HepG2 (cell line): ENCODE data around the gene CABLES2. TPM values are rescaled to one million over a fixed set of nuclear protein-coding genes. Genes with fewer than 3 reads are reported as not detected.

Experiments
- ATF6 ChIP-seq: sonication (generic); formaldehyde crosslinking; conservative IDR thresholded peaks from 2 replicates; pipeline ENCODE4 v1.4.0; 2020; ENCODE audit warnings: missing genetic modification reagents
- CREB3 ChIP-seq: sonication (generic); formaldehyde crosslinking; IDR thresholded peaks from 2 replicates; pipeline ENCODE4 v1.5.0; 2020; ENCODE audit warnings: missing genetic modification reagents
- MXD4 ChIP-seq: IDR thresholded peaks from 2 replicates; pipeline ENCODE4 v1.6.1; 2016; ENCODE audit warnings: mild to moderate bottlenecking, missing biosample characterization, missing genetic modification reagents
- MXI1 ChIP-seq: IDR thresholded peaks from 3 replicates; pipeline ENCODE4 v1.6.1; 2012; ENCODE audit warnings: low read depth, low read length, inconsistent platforms, borderline replicate concordance
- PAWR ChIP-seq: sonication (generic); formaldehyde crosslinking; IDR thresholded peaks from 2 replicates; pipeline ENCODE4 v1.4.0; 2020; ENCODE audit warnings: missing genetic modification reagents, mild to moderate bottlenecking, borderline replicate concordance
- SRY ChIP-seq: sonication (generic); formaldehyde crosslinking; IDR thresholded peaks from 2 replicates; pipeline ENCODE4 v1.8.0; 2022; ENCODE audit warnings: mild to moderate bottlenecking, missing genetic modification reagents
- TBX2 ChIP-seq: sonication (generic); formaldehyde crosslinking; IDR thresholded peaks from 2 replicates; pipeline ENCODE4 v1.5.0; 2020; ENCODE audit warnings: missing genetic modification reagents, mild to moderate bottlenecking, borderline replicate concordance
- TRIM24 ChIP-seq: sonication (generic); formaldehyde crosslinking; IDR thresholded peaks from 2 replicates; pipeline ENCODE4 v1.8.0; 2022; ENCODE audit warnings: mild to moderate bottlenecking, missing genetic modification reagents
- ZNF547 ChIP-seq: sonication (generic); formaldehyde crosslinking; IDR thresholded peaks from 2 replicates; pipeline ENCODE4 v1.5.1; 2020; ENCODE audit warnings: mild to moderate bottlenecking, missing genetic modification reagents
- ZNF567 ChIP-seq: sonication (generic); formaldehyde crosslinking; IDR thresholded peaks from 2 replicates; pipeline ENCODE4 v1.8.1; 2023; ENCODE audit warnings: mild to moderate bottlenecking, missing genetic modification reagents, borderline replicate concordance
- ZNF574 ChIP-seq: sonication (generic); formaldehyde crosslinking; IDR thresholded peaks from 2 replicates; pipeline ENCODE4 v1.4.0; 2020; ENCODE audit warnings: missing genetic modification reagents
- ZNF589 ChIP-seq: sonication (generic); formaldehyde crosslinking; conservative IDR thresholded peaks from 2 replicates; pipeline ENCODE4 v1.8.0; 2022; ENCODE audit warnings: mild to moderate bottlenecking, moderate library complexity, missing genetic modification reagents
- ZNF609 ChIP-seq: sonication (generic); formaldehyde crosslinking; IDR thresholded peaks from 2 replicates; pipeline ENCODE4 v1.4.0; 2020; ENCODE audit warnings: mild to moderate bottlenecking, missing genetic modification reagents, borderline replicate concordance
- ZNF619 ChIP-seq: sonication (generic); formaldehyde crosslinking; IDR thresholded peaks from 2 replicates; pipeline ENCODE4 v1.4.0; 2020; ENCODE audit warnings: mild to moderate bottlenecking, missing genetic modification reagents
- ZNF672 ChIP-seq: sonication (generic); formaldehyde crosslinking; IDR thresholded peaks from 2 replicates; pipeline ENCODE4 v1.8.1; 2022; ENCODE audit warnings: missing genetic modification reagents
- ZNF749 ChIP-seq: sonication (generic); formaldehyde crosslinking; IDR thresholded peaks from 2 replicates; pipeline ENCODE4 v1.8.0; 2022; ENCODE audit warnings: mild to moderate bottlenecking, missing genetic modification reagents, moderate library complexity, borderline replicate concordance
- ZNF839 ChIP-seq: sonication (generic); formaldehyde crosslinking; IDR thresholded peaks from 2 replicates; pipeline ENCODE4 v1.4.0; 2020; ENCODE audit warnings: missing genetic modification reagents, mild to moderate bottlenecking, borderline replicate concordance
- polyA plus RNA-seq, 8 experiments: library from polyadenylated mRNA; depleted of rRNA in 3 of 8; stranded (reverse) in 7 of 8; unstranded in 1 of 8; fragments of >200 nt; fragmentation: Illumina TruSeq in 4 of 8; extraction: Trizol in 4 of 8; gene quantifications; 2 replicates each; pipeline versions ENCODE4 v1.2.1 to v1.2.3, GENCODE V29; 2011 to 2016; ENCODE audit warnings: low read depth in 4 of 8, missing spikeins in 1 of 8, mixed read lengths in 1 of 8; ENCODE audit not compliant: insufficient read depth in 1 of 8
- total RNA-seq, 5 experiments: library from RNA; depleted of rRNA; stranded (reverse); fragments of >200 nt; fragmentation: Illumina TruSeq; extraction: Trizol; gene quantifications; 2 replicates each; pipeline ENCODE4 v1.2.3, GENCODE V29; 2016; ENCODE audit warnings: low read depth in 1 of 5

Gene CABLES2
- total and polyA plus RNA-seq, 2 of the 13 experiments (the other 11 are each of a cell fraction or from before 2014, with no cell fraction given): 5.2 to 9.7 TPM

- peak; percentile 84; the same call in 1 of the 2 replicates for TF ChIP-seq ZNF609 (CRISPR knock-in tag)
- TF ChIP-seq ZNF574: peak; percentile 89; the same call in 1 of the 2 replicates
- TF ChIP-seq MXD4 (CRISPR knock-in tag): peak; percentile 71
- peak; percentile 40; the same call in 1 of the 2 replicates for TF ChIP-seq ZNF589 (CRISPR knock-in tag)
- peak; percentile 95 for TF ChIP-seq CREB3 (CRISPR knock-in tag)
- no peak for TF ChIP-seq TRIM24 (CRISPR knock-in tag)
- 0 out of 2 replicates have a peak, but pooled peaks have one; percentile 75 for TF ChIP-seq ZNF567
- TF ChIP-seq ZNF839: peak; percentile 74; the same call in 1 of the 2 replicates
- no peak for TF ChIP-seq ZNF619
- TF ChIP-seq ZNF672 (CRISPR knock-in tag): no peak
- TF ChIP-seq TBX2 (CRISPR knock-in tag): peak; percentile 93
- TF ChIP-seq ZNF547: peak; percentile 70; the same call in 1 of the 2 replicates
- no peak for TF ChIP-seq ZNF749 (CRISPR knock-in tag)
- 0 out of 2 replicates have a peak, but pooled peaks have one; percentile 93 for TF ChIP-seq PAWR (CRISPR knock-in tag)
- peak; percentile 64; the same call in 1 of the 3 replicates for TF ChIP-seq MXI1
- peak; percentile 72; the same call in 1 of the 2 replicates for TF ChIP-seq ATF6 (CRISPR knock-in tag)
- TF ChIP-seq SRY (CRISPR knock-in tag): peak; percentile 83
Observed at GRCh38 chr20:62407221-62407992, at the start of gene CABLES2 (continued).
